ENCODE measurements around the gene NBEAL2.

NBEAL2 gene

GRCh38 chr3:46958467-46959160 is 20.9 kb upstream of the NBEAL2 start:
- CTCF ChIA-PET = interaction anchor here (0.8 kb wide), 1 partner anchor 39 kb away, joined by 3 read pairs; no protein-coding TSS in a partner anchor
- Histone ChIP-seq H3K4me3 (ENCODE audit: low read depth, low read length) (no peak overlapping the region), H3K36me3 (ENCODE audit: control insufficient read depth in 2 of 2, insufficient read depth in 1 of 2, low read length in 2 of 2) (peaks cover 0 to 12% of the 10 kb centered on the region in 2 experiments; a peak in 1 of 3 replicates), H3K9me3 (ENCODE audit: control insufficient read depth, insufficient read depth, low read depth, low read length) (no peaks in the 10 kb centered on the region), H3K27ac (ENCODE audit: extremely low read depth, low read depth, low read length) (no peak overlapping the region), H3K4me1 (ENCODE audit: control insufficient read depth, insufficient read depth, low read length) (no peaks in the 10 kb centered on the region)
- TF ChIP-seq, protein P1, sequence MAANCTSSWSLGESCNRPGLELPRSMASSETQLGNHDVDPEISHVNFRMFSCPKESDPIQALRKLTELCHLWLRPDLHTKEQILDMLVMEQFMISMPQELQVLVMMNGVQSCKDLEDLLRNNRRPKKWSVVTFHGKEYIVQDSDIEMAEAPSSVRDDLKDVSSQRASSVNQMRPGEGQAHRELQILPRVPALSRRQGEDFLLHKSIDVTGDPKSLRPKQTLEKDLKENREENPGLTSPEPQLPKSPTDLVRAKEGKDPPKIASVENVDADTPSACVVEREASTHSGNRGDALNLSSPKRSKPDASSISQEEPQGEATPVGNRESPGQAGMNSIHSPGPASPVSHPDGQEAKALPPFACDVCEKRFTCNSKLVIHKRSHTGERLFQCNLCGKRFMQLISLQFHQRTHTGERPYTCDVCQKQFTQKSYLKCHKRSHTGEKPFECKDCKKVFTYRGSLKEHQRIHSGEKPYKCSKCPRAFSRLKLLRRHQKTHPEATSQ (tag by site-specific recombination; IDR thresholded peaks at IDR 0.05) = no peak
- no peak for TF ChIP-seq GLI4 (tag by site-specific recombination; IDR thresholded peaks at IDR 0.05)
- TF ChIP-seq ZBTB20 (tag by site-specific recombination; IDR thresholded peaks at IDR 0.05) = no peak
- no peak for TF ChIP-seq ZNF777 (tag by site-specific recombination; IDR thresholded peaks at IDR 0.05; ENCODE audit: borderline replicate concordance)
- TF ChIP-seq ZNF16 (tag by site-specific recombination; IDR thresholded peaks at IDR 0.05; ENCODE audit: low read depth) = no peak
- no peak for TF ChIP-seq SCRT1 (tag by site-specific recombination; IDR thresholded peaks at IDR 0.05; ENCODE audit: borderline replicate concordance)
- no peak for TF ChIP-seq ZNF677 (tag by site-specific recombination; IDR thresholded peaks at IDR 0.05)
- no peak for TF ChIP-seq EGR2 (tag by site-specific recombination; IDR thresholded peaks at IDR 0.05; ENCODE audit: low read depth)
- no peak for TF ChIP-seq GLI2 (tag by site-specific recombination; IDR thresholded peaks at IDR 0.05; ENCODE audit: borderline replicate concordance, low read depth)
- TF ChIP-seq ZNF510 (tag by site-specific recombination; IDR thresholded peaks at IDR 0.05; ENCODE audit: insufficient replicate concordance) = no peak
- no peak for TF ChIP-seq ZNF140 (tag by site-specific recombination; IDR thresholded peaks at IDR 0.05)
- no peak for TF ChIP-seq ZNF624 (tag by site-specific recombination; IDR thresholded peaks at IDR 0.05)
- TF ChIP-seq, protein P2, sequence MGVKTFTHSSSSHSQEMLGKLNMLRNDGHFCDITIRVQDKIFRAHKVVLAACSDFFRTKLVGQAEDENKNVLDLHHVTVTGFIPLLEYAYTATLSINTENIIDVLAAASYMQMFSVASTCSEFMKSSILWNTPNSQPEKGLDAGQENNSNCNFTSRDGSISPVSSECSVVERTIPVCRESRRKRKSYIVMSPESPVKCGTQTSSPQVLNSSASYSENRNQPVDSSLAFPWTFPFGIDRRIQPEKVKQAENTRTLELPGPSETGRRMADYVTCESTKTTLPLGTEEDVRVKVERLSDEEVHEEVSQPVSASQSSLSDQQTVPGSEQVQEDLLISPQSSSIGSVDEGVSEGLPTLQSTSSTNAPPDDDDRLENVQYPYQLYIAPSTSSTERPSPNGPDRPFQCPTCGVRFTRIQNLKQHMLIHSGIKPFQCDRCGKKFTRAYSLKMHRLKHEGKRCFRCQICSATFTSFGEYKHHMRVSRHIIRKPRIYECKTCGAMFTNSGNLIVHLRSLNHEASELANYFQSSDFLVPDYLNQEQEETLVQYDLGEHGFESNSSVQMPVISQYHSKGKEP (tag by site-specific recombination; IDR thresholded peaks at IDR 0.05) = no peak
- no peak for TF ChIP-seq ZNF223 (tag by site-specific recombination; IDR thresholded peaks at IDR 0.05)
- no peak for TF ChIP-seq HOXC10 (CRISPR knock-in tag; IDR thresholded peaks at IDR 0.05)
- no peak for TF ChIP-seq GLIS2 (tag by site-specific recombination; IDR thresholded peaks at IDR 0.05)
- no peak for TF ChIP-seq ZNF792 (tag by site-specific recombination; IDR thresholded peaks at IDR 0.05)
- POLR2A ChIA-PET = no interaction called here

DNA sequence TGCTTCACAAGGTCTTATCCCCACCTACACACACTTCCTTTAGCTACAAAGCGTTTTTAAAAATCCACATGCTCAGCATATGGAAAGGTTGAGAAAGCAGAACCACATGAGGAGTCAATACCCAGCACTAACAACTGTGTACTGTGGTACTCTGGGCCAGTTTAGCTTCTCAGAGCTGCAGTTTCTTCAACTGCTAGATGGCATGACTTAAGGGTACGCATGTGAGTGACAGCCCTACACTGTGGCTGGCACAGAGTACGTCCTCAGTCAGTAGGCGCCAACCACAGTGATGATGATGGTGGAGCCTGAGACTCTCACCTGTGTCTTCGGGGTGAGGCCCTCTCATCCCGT is 20.3 kb upstream of the NBEAL2 start:
- Histone ChIP-seq H3K4me3 (ENCODE audit: low read depth, low read length) (no peak overlapping the region), H3K36me3 (ENCODE audit: control insufficient read depth in 2 of 2, insufficient read depth in 1 of 2, low read length in 2 of 2) (peaks cover 0 to 12% of the 10 kb centered on the region in 2 experiments; a peak in 1 of 3 replicates), H3K9me3 (ENCODE audit: control insufficient read depth, insufficient read depth, low read depth, low read length) (no peaks in the 10 kb centered on the region), H3K27ac (ENCODE audit: extremely low read depth, low read depth, low read length) (no peak overlapping the region), H3K4me1 (ENCODE audit: control insufficient read depth, insufficient read depth, low read length) (no peaks in the 10 kb centered on the region)
- POLR2A ChIA-PET = no interaction called here
- CTCF ChIA-PET = no interaction called here
- TF ChIP-seq ZNF692 (tag by site-specific recombination; IDR thresholded peaks at IDR 0.05) (no peak), KLF16 (tag by site-specific recombination; IDR thresholded peaks at IDR 0.05) (no peak), ZNF221 (tag by site-specific recombination; IDR thresholded peaks at IDR 0.05; ENCODE audit: borderline replicate concordance) (no peak), ZNF394 (tag by site-specific recombination; IDR thresholded peaks at IDR 0.05; ENCODE audit: borderline replicate concordance) (no peak), ZNF423 (tag by site-specific recombination; IDR thresholded peaks at IDR 0.05) (no peak), ZNF19 (tag by site-specific recombination; IDR thresholded peaks at IDR 0.05; ENCODE audit: low read depth) (no peak)
- TF ChIP-seq, protein P3, sequence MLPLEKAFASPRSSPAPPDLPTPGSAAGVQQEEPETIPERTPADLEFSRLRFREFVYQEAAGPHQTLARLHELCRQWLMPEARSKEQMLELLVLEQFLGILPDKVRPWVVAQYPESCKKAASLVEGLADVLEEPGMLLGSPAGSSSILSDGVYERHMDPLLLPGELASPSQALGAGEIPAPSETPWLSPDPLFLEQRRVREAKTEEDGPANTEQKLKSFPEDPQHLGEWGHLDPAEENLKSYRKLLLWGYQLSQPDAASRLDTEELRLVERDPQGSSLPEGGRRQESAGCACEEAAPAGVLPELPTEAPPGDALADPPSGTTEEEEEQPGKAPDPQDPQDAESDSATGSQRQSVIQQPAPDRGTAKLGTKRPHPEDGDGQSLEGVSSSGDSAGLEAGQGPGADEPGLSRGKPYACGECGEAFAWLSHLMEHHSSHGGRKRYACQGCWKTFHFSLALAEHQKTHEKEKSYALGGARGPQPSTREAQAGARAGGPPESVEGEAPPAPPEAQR (tag by site-specific recombination; IDR thresholded peaks at IDR 0.05) = no peak
- TF ChIP-seq, protein P4, sequence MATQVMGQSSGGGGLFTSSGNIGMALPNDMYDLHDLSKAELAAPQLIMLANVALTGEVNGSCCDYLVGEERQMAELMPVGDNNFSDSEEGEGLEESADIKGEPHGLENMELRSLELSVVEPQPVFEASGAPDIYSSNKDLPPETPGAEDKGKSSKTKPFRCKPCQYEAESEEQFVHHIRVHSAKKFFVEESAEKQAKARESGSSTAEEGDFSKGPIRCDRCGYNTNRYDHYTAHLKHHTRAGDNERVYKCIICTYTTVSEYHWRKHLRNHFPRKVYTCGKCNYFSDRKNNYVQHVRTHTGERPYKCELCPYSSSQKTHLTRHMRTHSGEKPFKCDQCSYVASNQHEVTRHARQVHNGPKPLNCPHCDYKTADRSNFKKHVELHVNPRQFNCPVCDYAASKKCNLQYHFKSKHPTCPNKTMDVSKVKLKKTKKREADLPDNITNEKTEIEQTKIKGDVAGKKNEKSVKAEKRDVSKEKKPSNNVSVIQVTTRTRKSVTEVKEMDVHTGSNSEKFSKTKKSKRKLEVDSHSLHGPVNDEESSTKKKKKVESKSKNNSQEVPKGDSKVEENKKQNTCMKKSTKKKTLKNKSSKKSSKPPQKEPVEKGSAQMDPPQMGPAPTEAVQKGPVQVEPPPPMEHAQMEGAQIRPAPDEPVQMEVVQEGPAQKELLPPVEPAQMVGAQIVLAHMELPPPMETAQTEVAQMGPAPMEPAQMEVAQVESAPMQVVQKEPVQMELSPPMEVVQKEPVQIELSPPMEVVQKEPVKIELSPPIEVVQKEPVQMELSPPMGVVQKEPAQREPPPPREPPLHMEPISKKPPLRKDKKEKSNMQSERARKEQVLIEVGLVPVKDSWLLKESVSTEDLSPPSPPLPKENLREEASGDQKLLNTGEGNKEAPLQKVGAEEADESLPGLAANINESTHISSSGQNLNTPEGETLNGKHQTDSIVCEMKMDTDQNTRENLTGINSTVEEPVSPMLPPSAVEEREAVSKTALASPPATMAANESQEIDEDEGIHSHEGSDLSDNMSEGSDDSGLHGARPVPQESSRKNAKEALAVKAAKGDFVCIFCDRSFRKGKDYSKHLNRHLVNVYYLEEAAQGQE (tag by site-specific recombination; IDR thresholded peaks at IDR 0.05) = no peak

Data from HEK293 (cell line).